Smooth muscle cell (in vitro differentiated cells): ENCODE data around the gene MLLT1. TPM values are rescaled to one million over a fixed set of nuclear protein-coding genes. Genes with fewer than 3 reads are reported as not detected.

ENCODE experiments used
- DNase-seq: peaks from one replicate; lab custom pipeline; 2025; ENCODE audit not compliant: unreplicated experiment; lab: John Stamatoyannopoulos, UW
- H2AFZ ChIP-seq: fragments of 200-600 bp; sonication (generic); 2 replicates; pipeline ENCODE4 v1.6.0; 2016; ENCODE audit warnings: antibody characterized with exemption, low read depth, mild to moderate bottlenecking
- H3F3A ChIP-seq: fragments of 200-600 bp; sonication (generic); 2 replicates; pipeline ENCODE4 v1.6.0; 2017; ENCODE audit warnings: antibody characterized with exemption, low read depth
- H3K27ac ChIP-seq: fragments of 200-600 bp; sonication (generic); 2 replicates; pipeline ENCODE4 v1.5.1; 2016; ENCODE audit warnings: low read depth, mild to moderate bottlenecking
- H3K27me3 ChIP-seq: fragments of 200-600 bp; sonication (generic); 2 replicates; pipeline ENCODE4 v1.6.1; 2016; ENCODE audit warnings: low read depth, mild to moderate bottlenecking
- H3K36me3 ChIP-seq: fragments of 200-600 bp; sonication (generic); 2 replicates; pipeline ENCODE4 v1.5.1; 2016; ENCODE audit warnings: low read depth
- H3K4me1 ChIP-seq: fragments of 200-600 bp; sonication (generic); 2 replicates; pipeline ENCODE4 v1.5.1; 2016; ENCODE audit warnings: low read depth
- H3K4me2 ChIP-seq: fragments of 200-600 bp; sonication (generic); 2 replicates; pipeline ENCODE4 v1.6.0; 2016; ENCODE audit warnings: mild to moderate bottlenecking
- H3K4me3 ChIP-seq: fragments of 200-600 bp; sonication (generic); 2 replicates; pipeline ENCODE4 v1.5.1; 2016; ENCODE audit warnings: mild to moderate bottlenecking
- H3K79me2 ChIP-seq: fragments of 200-600 bp; sonication (generic); 2 replicates; pipeline ENCODE4 v1.6.0; 2016; ENCODE audit warnings: low read depth, mild to moderate bottlenecking
- H3K9ac ChIP-seq: fragments of 200-600 bp; sonication (generic); 2 replicates; pipeline ENCODE4 v1.6.0; 2016; ENCODE audit warnings: low read depth
- H3K9me3 ChIP-seq: fragments of 200-600 bp; sonication (generic); replicated peaks from 2 replicates; pipeline ENCODE4 v1.5.1; 2016; ENCODE audit warnings: low read depth
- H4K20me1 ChIP-seq: fragments of 200-600 bp; sonication (generic); 2 replicates; pipeline ENCODE4 v1.6.0; 2016; ENCODE audit warnings: low read depth
- WGBS: methylation state at CpG from one replicate; pipeline ENCODE4 v1.1.7; 2016; ENCODE audit warnings: low lambda C conversion rate; 5-methylcytosine and 5-hydroxymethylcytosine counted together
- polyA plus RNA-seq: library from polyadenylated mRNA; unstranded; fragments of >200 nt; fragmentation: Nextera tagmentation; extraction: Ambion mirVana; gene quantifications from 2 replicates; pipeline ENCODE4 v1.2.1, GENCODE V29; 2016
- total RNA-seq: library from RNA; depleted of rRNA; stranded (reverse); fragments of >200 nt; gene quantifications from 2 replicates; pipeline ENCODE4 v1.2.3, GENCODE V29; 2014
- TF ChIP-seq, protein P1 (sequence below): fragments of 200-600 bp; sonication (generic); IDR thresholded peaks from 2 replicates; pipeline ENCODE4 v1.5.1; 2017; ENCODE audit warnings: borderline replicate concordance, mild to moderate bottlenecking, antibody characterized with exemption; ENCODE audit not compliant: insufficient read depth, poor library complexity, severe bottlenecking

The MLLT1 gene
- total and polyA plus RNA-seq, 2 experiments from 2014 or later: 18.8 to 27.3 TPM

DNA sequence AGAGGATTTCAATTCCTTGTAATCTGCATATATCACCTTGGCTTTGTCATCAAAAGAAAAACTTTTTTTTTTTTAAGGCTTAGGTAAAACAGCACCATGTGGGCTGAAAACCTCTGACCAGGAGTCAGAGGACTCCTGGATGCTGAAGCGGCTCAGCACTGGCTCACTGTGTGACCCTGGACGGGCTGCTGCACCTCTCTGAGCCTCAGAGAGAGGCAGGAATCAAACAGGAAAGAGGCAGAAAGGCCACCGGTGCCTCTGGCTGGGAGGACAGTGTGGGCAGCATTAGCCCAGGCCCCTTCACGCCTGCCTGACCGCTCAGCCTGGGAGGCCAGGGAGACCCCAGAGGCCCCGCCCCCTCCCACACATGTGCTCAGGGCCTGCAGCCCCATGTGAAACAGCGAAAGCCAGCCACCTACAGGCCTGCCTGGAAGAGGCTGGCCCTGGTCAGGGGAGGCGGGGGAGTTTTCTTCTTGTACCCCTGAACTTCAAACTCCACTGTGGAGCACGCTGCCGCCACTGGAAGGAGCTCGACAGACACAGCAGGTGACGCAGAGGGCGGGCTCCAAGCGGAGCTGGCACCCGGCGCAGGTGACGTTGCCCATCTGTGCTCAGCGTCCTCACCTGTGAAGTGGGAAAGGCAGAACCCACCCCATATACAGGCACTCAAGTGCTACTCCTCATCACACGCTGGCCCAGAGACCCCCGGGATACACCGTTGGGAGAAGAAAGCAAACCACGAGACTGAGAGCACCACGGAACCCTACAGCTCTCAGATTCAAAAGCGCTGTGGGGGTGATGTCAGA, 39.7 kb downstream of the MLLT1 start:
- WGBS: 91% methylated on average over 24 of the region's 24 CpGs

DNA sequence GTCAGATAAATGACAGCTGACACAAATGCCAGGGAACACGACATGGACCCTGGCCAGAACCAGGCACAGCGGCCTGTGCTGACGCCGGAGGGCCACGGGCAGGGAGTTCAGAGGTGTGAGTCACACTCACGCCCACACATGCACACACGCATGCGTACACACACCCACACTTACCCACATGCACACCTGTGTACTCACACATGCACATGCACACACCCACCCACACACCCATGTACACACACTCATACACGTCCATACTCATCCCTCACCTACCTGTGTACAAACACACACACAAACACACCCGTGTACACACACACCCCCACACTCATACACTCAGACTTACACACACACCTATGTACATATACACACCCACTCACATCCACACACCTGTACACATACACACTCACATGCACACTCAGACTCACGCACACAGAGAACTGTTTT, 40.4 kb downstream of the MLLT1 start:
- no peaks in the 10 kb centered on the region for H3K27me3 ChIP-seq
- H3K9ac ChIP-seq: no peak overlapping the region
- H3K27ac ChIP-seq: no peak overlapping the region
- H3K4me1 ChIP-seq: no peaks in the 10 kb centered on the region
- no peak overlapping the region for H2AFZ ChIP-seq
- H3K79me2 ChIP-seq: peaks cover 99% of the 10 kb centered on the region
- peaks cover 100% of the 10 kb centered on the region for H4K20me1 ChIP-seq
- WGBS: 82% methylated on average over 10 of the region's 11 CpGs
- H3K9me3 ChIP-seq: no peaks in the 10 kb centered on the region
- H3K4me2 ChIP-seq: no peak overlapping the region
- no peak overlapping the region for H3K4me3 ChIP-seq
- TF ChIP-seq, protein P1, sequence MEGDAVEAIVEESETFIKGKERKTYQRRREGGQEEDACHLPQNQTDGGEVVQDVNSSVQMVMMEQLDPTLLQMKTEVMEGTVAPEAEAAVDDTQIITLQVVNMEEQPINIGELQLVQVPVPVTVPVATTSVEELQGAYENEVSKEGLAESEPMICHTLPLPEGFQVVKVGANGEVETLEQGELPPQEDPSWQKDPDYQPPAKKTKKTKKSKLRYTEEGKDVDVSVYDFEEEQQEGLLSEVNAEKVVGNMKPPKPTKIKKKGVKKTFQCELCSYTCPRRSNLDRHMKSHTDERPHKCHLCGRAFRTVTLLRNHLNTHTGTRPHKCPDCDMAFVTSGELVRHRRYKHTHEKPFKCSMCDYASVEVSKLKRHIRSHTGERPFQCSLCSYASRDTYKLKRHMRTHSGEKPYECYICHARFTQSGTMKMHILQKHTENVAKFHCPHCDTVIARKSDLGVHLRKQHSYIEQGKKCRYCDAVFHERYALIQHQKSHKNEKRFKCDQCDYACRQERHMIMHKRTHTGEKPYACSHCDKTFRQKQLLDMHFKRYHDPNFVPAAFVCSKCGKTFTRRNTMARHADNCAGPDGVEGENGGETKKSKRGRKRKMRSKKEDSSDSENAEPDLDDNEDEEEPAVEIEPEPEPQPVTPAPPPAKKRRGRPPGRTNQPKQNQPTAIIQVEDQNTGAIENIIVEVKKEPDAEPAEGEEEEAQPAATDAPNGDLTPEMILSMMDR: no peak
- no peak for DNase-seq
- no peaks in the 10 kb centered on the region for H3K36me3 ChIP-seq
- no peaks in the 10 kb centered on the region for H3F3A ChIP-seq

More for the DNA sequence above, 39.7 kb downstream of the MLLT1 start:
- Histone ChIP-seq H3F3A (no peaks in the 10 kb centered on the region), H3K27me3 (no peaks in the 10 kb centered on the region), H3K9me3 (no peaks in the 10 kb centered on the region), H3K36me3 (no peaks in the 10 kb centered on the region), H3K4me2 (no peak overlapping the region), H2AFZ (no peak overlapping the region), H3K4me1 (no peaks in the 10 kb centered on the region), H3K27ac (no peak overlapping the region), H4K20me1 (peaks cover 100% of the 10 kb centered on the region), H3K9ac (no peak overlapping the region), H3K4me3 (no peak overlapping the region), H3K79me2 (peaks cover 99% of the 10 kb centered on the region)
- TF ChIP-seq, protein P1: no peak
- DNase-seq: no peak

DNA sequence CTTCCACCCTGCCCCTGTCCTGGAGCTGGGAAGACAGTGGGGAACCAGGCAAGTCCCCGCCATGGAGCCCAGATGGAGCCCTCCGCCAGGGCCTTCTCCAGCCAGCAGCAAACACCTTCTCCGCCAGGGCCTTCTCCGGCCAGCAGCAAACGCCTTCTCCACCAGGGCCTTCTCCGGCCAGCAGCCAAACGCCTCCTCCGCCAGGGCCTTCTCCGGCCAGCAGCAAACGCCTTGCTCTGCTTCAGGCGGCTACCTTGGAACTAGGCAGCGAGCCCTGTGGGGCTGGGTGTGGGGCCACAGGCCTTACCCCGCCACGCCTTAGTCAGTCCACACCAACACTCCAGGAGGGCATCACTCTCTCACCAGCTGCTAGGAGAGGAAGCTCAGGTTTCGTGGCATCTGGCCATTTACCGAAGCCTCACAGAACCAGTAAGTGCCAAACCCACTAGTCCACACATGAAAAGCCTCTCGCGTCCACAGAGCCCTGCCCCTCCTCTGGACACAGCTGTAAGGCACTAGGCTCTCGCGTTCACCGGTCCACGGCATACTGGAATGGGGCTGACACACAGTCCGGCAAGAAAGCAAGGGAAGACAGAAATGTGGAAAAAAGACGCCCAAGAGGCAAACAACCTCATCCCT, 41.0 kb downstream of the MLLT1 start:
- H3K27me3 ChIP-seq: no peaks in the 10 kb centered on the region
- no peak overlapping the region for H3K27ac ChIP-seq
- H3K4me3 ChIP-seq: no peak overlapping the region
- H3K9ac ChIP-seq: no peak overlapping the region
- no peak for DNase-seq
- H3K4me1 ChIP-seq: peaks cover 3% of the 10 kb centered on the region
- peaks cover 100% of the 10 kb centered on the region for H4K20me1 ChIP-seq
- H3K79me2 ChIP-seq: peaks cover 99% of the 10 kb centered on the region
- TF ChIP-seq, protein P1: no peak
- H3F3A ChIP-seq: no peaks in the 10 kb centered on the region
- WGBS: 96% methylated on average over 24 of the region's 24 CpGs
- no peaks in the 10 kb centered on the region for H3K9me3 ChIP-seq
- H3K4me2 ChIP-seq: no peak overlapping the region
- no peaks in the 10 kb centered on the region for H3K36me3 ChIP-seq
- no peak overlapping the region for H2AFZ ChIP-seq
